Transverse colon (tissue), 4 donors: Measurements from ENCODE around the gene TRPC3. TPM values are rescaled to one million over a fixed set of nuclear protein-coding genes. Genes with fewer than 3 reads are reported as not detected.

Experiments
- DNase-seq: peaks from one replicate; pipeline ENCODE4 v3.0.0-alpha.2; 2019
- H3K27ac ChIP-seq, 4 donors: fragments of 200-600 bp; sonication (generic); 2 replicates each; pipeline ENCODE4 v1.5.1; 2016 to 2018; ENCODE audit warnings: inconsistent platforms in 4 of 4
- H3K27me3 ChIP-seq: fragments of 200-600 bp; sonication (generic); 2 replicates; pipeline ENCODE4 v1.5.1; 2017; ENCODE audit warnings: inconsistent platforms
- H3K36me3 ChIP-seq, 4 donors: fragments of 200-600 bp; sonication (generic); 2 replicates each; pipeline ENCODE4 v1.5.1; 2017 to 2019; ENCODE audit warnings: inconsistent platforms in 4 of 4
- H3K4me1 ChIP-seq, 4 donors: fragments of 200-600 bp; sonication (generic); 2 replicates each; pipeline ENCODE4 v1.5.1; 2017 to 2020; ENCODE audit warnings: inconsistent platforms in 4 of 4
- H3K4me3 ChIP-seq, 4 donors: fragments of 200-600 bp; sonication (generic); 1 replicate in 1 of 4; 2 replicates in 3 of 4; pipeline versions ENCODE4 v1.5.1 to v1.6.1; 2017 to 2019; ENCODE audit warnings: inconsistent platforms in 4 of 4
- H3K9me3 ChIP-seq, 2 donors: fragments of 200-600 bp; sonication (generic); 2 replicates each; pipeline ENCODE4 v1.5.1; 2017 to 2019; ENCODE audit warnings: inconsistent platforms in 2 of 2
- EP300 ChIP-seq: sonication (generic); formaldehyde crosslinking; IDR thresholded peaks from one replicate; pipeline ENCODE4 v1.6.1; 2017; ENCODE audit warnings: antibody characterized with exemption, low read depth
- POLR2A ChIP-seq: fragments of 450-650 bp; IDR thresholded peaks from one replicate; pipeline ENCODE4 v1.6.1; 2016; ENCODE audit warnings: antibody characterized with exemption, mild to moderate bottlenecking, moderate library complexity
- POLR2AphosphoS5 ChIP-seq, 3 donors: sonication (generic); formaldehyde crosslinking; IDR thresholded peaks; one replicate each; pipeline ENCODE4 v1.6.1; 2016; ENCODE audit warnings: antibody characterized with exemption in 3 of 3
- WGBS, 2 donors: methylation state at CpG; one replicate each; pipeline ENCODE4 v1.1.5; 2018; ENCODE audit warnings: low coverage in 1 of 2; 5-methylcytosine and 5-hydroxymethylcytosine counted together
- in situ Hi-C, 4 donors: fragments of 200-750 bp; cut with MboI; loops; one replicate each; pipeline versions ENCODE4 v1.15.0 to v1.15.1; 2017; ENCODE audit warnings: low sequenced_read_pairs in 3 of 4, low pct_ligation_motif_present in 1 of 4, low pct_unique_long_range_greater_than_20kb in 1 of 4
- intact Hi-C: fragments of 100-400 bp; cut with DNase I; formaldehyde crosslinking; loops from one replicate; pipeline ENCODE4 v1.15.1; 2023; ENCODE audit warnings: low total_unique reads
- total RNA-seq, 4 donors: library from RNA; depleted of rRNA; stranded (reverse); fragments of >200 nt; gene quantifications; one replicate each; pipeline ENCODE4 v1.1.0, GENCODE V29; 2016
- TF ChIP-seq, protein P1 (sequence below), 5 experiments: fragments of 200-600 bp in 3 of 5; fragments of 450-650 bp in 2 of 5; sonication (generic) in 3 of 5; IDR thresholded peaks; 1 replicate in 2 of 5; 2 replicates in 3 of 5; pipeline ENCODE4 v1.5.1; 2016 to 2017; ENCODE audit warnings: antibody characterized with exemption in 5 of 5, inconsistent platforms in 3 of 5, mild to moderate bottlenecking in 2 of 5, moderate library complexity in 1 of 5

Gene TRPC3
- total RNA-seq, 4 donors from 2014 or later: 1.1 to 3.4 (median 1.7) TPM; not detected in 1

DNA sequence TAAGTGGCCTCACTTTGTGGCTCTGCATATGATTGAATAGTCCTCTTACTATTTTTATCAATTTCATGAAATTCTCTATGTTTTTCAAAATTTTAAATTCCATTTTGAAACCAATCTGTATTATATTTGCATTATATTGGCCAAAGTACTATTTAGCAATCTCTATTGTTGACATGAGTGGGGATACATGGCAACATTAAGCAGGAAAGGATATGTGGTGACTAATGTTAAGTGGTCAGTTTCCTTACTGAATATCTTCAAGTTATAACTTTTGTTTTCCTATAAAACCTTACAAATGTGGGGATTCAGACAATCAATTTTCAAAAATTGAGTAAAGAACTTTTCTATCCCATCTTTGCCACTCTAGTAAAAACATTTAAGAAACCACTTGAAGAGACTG is 91.7 kb downstream of the TRPC3 start:
- no peaks in the 10 kb centered on the region for H3K36me3 ChIP-seq
- H3K4me3 ChIP-seq: no peak overlapping the region
- no peaks in the 10 kb centered on the region for H3K27me3 ChIP-seq
- DNase-seq: no peak
- intact Hi-C loops: no loop called here
- in situ Hi-C loops: no loop called here
- no peak overlapping the region for H3K27ac ChIP-seq
- TF ChIP-seq EP300 (no peak), POLR2A (no peak), POLR2AphosphoS5 (IDR thresholded peaks at IDR 0.05) (no peak)
- TF ChIP-seq, protein P1, sequence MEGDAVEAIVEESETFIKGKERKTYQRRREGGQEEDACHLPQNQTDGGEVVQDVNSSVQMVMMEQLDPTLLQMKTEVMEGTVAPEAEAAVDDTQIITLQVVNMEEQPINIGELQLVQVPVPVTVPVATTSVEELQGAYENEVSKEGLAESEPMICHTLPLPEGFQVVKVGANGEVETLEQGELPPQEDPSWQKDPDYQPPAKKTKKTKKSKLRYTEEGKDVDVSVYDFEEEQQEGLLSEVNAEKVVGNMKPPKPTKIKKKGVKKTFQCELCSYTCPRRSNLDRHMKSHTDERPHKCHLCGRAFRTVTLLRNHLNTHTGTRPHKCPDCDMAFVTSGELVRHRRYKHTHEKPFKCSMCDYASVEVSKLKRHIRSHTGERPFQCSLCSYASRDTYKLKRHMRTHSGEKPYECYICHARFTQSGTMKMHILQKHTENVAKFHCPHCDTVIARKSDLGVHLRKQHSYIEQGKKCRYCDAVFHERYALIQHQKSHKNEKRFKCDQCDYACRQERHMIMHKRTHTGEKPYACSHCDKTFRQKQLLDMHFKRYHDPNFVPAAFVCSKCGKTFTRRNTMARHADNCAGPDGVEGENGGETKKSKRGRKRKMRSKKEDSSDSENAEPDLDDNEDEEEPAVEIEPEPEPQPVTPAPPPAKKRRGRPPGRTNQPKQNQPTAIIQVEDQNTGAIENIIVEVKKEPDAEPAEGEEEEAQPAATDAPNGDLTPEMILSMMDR (IDR thresholded peaks at IDR 0.05): no peak
- no peaks in the 10 kb centered on the region for H3K9me3 ChIP-seq
- H3K4me1 ChIP-seq: no peaks in the 10 kb centered on the region

GRCh38 chr4:121851354-121851753 is 100.5 kb downstream of the TRPC3 start:
- no peaks in the 10 kb centered on the region for H3K9me3 ChIP-seq
- H3K27ac ChIP-seq: no peak overlapping the region
- DNase-seq: no peak
- no peaks in the 10 kb centered on the region for H3K4me1 ChIP-seq
- no peak overlapping the region for H3K4me3 ChIP-seq
- in situ Hi-C loops: no loop called here
- H3K27me3 ChIP-seq: no peaks in the 10 kb centered on the region
- intact Hi-C loops: no loop called here
- TF ChIP-seq, protein P1 (IDR thresholded peaks at IDR 0.05): no peak
- TF ChIP-seq POLR2A (no peak), EP300 (no peak), POLR2AphosphoS5 (IDR thresholded peaks at IDR 0.05) (no peak)
- peaks cover 0 to 22% (median 7%) of the 10 kb centered on the region in 4 donors for H3K36me3 ChIP-seq
- 86 to 93% methylated on average over 1 of the region's 1 CpG for WGBS, 2 donors

DNA sequence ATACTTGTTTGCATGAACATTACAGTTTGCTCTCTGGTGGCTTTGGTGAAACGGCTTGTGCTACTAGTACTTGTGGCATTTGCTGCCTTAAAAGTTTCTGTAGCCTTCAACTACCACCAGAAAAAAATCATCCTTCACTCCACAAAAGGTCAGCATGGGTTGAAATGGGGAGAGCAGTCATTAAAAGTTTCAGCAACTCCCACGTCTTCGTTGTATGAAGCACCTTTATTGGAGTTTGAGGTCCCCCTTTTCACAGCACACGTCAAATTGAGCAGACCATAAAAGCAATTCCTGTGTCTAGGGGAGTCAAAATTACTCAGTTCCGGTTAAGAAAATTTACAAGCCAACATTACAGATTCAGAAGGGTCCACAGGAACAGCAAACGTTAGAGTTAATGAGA is 105.2 kb downstream of the TRPC3 start:
- Histone ChIP-seq H3K27me3 (no peaks in the 10 kb centered on the region), H3K36me3 (peaks cover 0 to 32% (median 11%) of the 10 kb centered on the region in 4 donors), H3K9me3 (no peaks in the 10 kb centered on the region), H3K4me3 (no peak overlapping the region), H3K4me1 (no peaks in the 10 kb centered on the region), H3K27ac (no peak overlapping the region)
- TF ChIP-seq POLR2A: no peak
- no peak for TF ChIP-seq EP300
- no peak for TF ChIP-seq POLR2AphosphoS5 (IDR thresholded peaks at IDR 0.05)
- TF ChIP-seq, protein P1 (IDR thresholded peaks at IDR 0.05): no peak
- intact Hi-C loops (no loop called here), in situ Hi-C loops (no loop called here)
- 74 to 87% methylated on average over 5 to 6 of the region's 6 CpGs for WGBS, 2 donors
- no peak for DNase-seq

GRCh38 chr4:121842862-121843261 is 109.0 kb downstream of the TRPC3 start:
- in situ Hi-C loops (no loop called here), intact Hi-C loops (no loop called here)
- Histone ChIP-seq H3K4me3 (no peak overlapping the region), H3K36me3 (peaks cover 0 to 20% (median 7%) of the 10 kb centered on the region in 4 donors), H3K27me3 (no peaks in the 10 kb centered on the region), H3K9me3 (no peaks in the 10 kb centered on the region), H3K27ac (no peak overlapping the region), H3K4me1 (no peaks in the 10 kb centered on the region)
- no peak for DNase-seq
- WGBS, 2 donors: 91 to 95% methylated on average over 4 of the region's 4 CpGs
- TF ChIP-seq EP300 (no peak), POLR2AphosphoS5 (IDR thresholded peaks at IDR 0.05) (no peak), POLR2A (no peak)
- TF ChIP-seq, protein P1 (IDR thresholded peaks at IDR 0.05): no peak
